T-helper 1 cell treated with Interleukin-12 subunit alpha and Interleukin-12 subunit beta and Interleukin-4 antibody, amounts not matched to agents 30 ng/mL and 1 ng/mL, for 36 hours (primary cell): ENCODE results near the gene SPOCK3. TPM values are rescaled to one million over a fixed set of nuclear protein-coding genes. Genes with fewer than 3 reads are reported as not detected.

Experiments
- intact Hi-C: fragments of 100-400 bp; cut with micrococcal nuclease; formaldehyde crosslinking; loops from one replicate; pipeline ENCODE4 v1.15.1; 2024
- total RNA-seq: library from RNA; stranded (reverse); gene quantifications from 2 replicates; pipeline ENCODE4 v1.2.3, GENCODE V29; 2022

The SPOCK3 gene
- total RNA-seq, 1 donor from 2014 or later = not detected

GRCh38 chr4:167176723-167177367 lies 57.4 kb downstream of the SPOCK3 start:
- intact Hi-C loops = no loop called here

- intact Hi-C loops = no loop called here
Observed at GRCh38 chr4:167171928-167172327, 62.4 kb downstream of the SPOCK3 start.

GRCh38 chr4:167168611-167169010 lies 65.7 kb downstream of the SPOCK3 start:
- intact Hi-C loops = loop anchor here (5.0 kb wide), 1 partner anchor 39 kb away; no protein-coding TSS in a partner anchor

- intact Hi-C loops = no loop called here
Observed at GRCh38 chr4:167150587-167150986, 83.7 kb downstream of the SPOCK3 start.

- intact Hi-C loops = no loop called here
Observed at GRCh38 chr4:167144605-167145004, 89.7 kb downstream of the SPOCK3 start.

- intact Hi-C loops = no loop called here
Observed at GRCh38 chr4:167143018-167143417, 91.3 kb downstream of the SPOCK3 start.

GRCh38 chr4:167136270-167136669 lies 98.0 kb downstream of the SPOCK3 start:
- intact Hi-C loops = no loop called here

- intact Hi-C loops = no loop called here
Observed at GRCh38 chr4:167129146-167129545, 105.1 kb downstream of the SPOCK3 start.

GRCh38 chr4:167119392-167119791 lies 114.9 kb downstream of the SPOCK3 start:
- intact Hi-C loops = no loop called here

GRCh38 chr4:167117273-167117672 lies 117.0 kb downstream of the SPOCK3 start:
- intact Hi-C loops = no loop called here

- intact Hi-C loops = no loop called here
Observed at GRCh38 chr4:167114416-167114971, 119.8 kb downstream of the SPOCK3 start.

GRCh38 chr4:167111622-167112021 lies 122.7 kb downstream of the SPOCK3 start:
- intact Hi-C loops = no loop called here

- intact Hi-C loops = no loop called here
Observed at GRCh38 chr4:167111092-167111491, 123.2 kb downstream of the SPOCK3 start.

- intact Hi-C loops = loop anchor here (1.0 to 10.0 kb wide), 3 partner anchors 305 to 1568 kb away; no protein-coding TSS in a partner anchor
Observed at GRCh38 chr4:167109859-167110258, 124.4 kb downstream of the SPOCK3 start.

GRCh38 chr4:167105857-167106256 lies 128.4 kb downstream of the SPOCK3 start:
- intact Hi-C loops = loop anchor here (2.0 to 10.0 kb wide), 3 partner anchors 309 to 1564 kb away; no protein-coding TSS in a partner anchor

- intact Hi-C loops = loop anchor here (10.0 kb wide), 1 partner anchor 312 kb away; no protein-coding TSS in a partner anchor
Observed at GRCh38 chr4:167102475-167102874, 131.8 kb downstream of the SPOCK3 start.

GRCh38 chr4:167101035-167101434 lies 133.3 kb downstream of the SPOCK3 start:
- intact Hi-C loops = loop anchor here (10.0 kb wide), 1 partner anchor 314 kb away; no protein-coding TSS in a partner anchor

GRCh38 chr4:167100120-167100519 lies 134.2 kb downstream of the SPOCK3 start:
- intact Hi-C loops = loop anchor here (10.0 kb wide), 1 partner anchor 315 kb away; no protein-coding TSS in a partner anchor

GRCh38 chr4:167088115-167088514 lies 146.2 kb downstream of the SPOCK3 start:
- intact Hi-C loops = no loop called here

GRCh38 chr4:167084321-167084720 lies 150.0 kb downstream of the SPOCK3 start:
- intact Hi-C loops = no loop called here

GRCh38 chr4:167079762-167080161 lies 154.5 kb downstream of the SPOCK3 start:
- intact Hi-C loops = no loop called here

- intact Hi-C loops = no loop called here
Observed at GRCh38 chr4:167052631-167053091, 181.6 kb downstream of the SPOCK3 start.

- intact Hi-C loops = no loop called here
Observed at GRCh38 chr4:167049257-167049656, 185.0 kb downstream of the SPOCK3 start.
